Esophagus mucosa (tissue), 1 donor: ENCODE measurements around the gene SULT1A3. TPM values are rescaled to one million over a fixed set of nuclear protein-coding genes. Genes with fewer than 3 reads are reported as not detected.
"Not testable (repeated sequence)": the region's sequence is repeated elsewhere in the genome, so short reads cannot be mapped to it uniquely, and the experiment has no call there.

Experiments used
- ATAC-seq: fragments of 200-7000 bp; cut with Tn5 transposase; one replicate; pipeline ENCODE4 v1.9.1; 2020
- total RNA-seq: library from RNA; stranded (reverse); gene quantifications from one replicate; pipeline ENCODE4 v1.2.4, GENCODE V29; 2023
- donor health status: DM: yes; HTN: yes; CAD: no.

SULT1A3 gene
- total RNA-seq, result 7.1 TPM

DNA sequence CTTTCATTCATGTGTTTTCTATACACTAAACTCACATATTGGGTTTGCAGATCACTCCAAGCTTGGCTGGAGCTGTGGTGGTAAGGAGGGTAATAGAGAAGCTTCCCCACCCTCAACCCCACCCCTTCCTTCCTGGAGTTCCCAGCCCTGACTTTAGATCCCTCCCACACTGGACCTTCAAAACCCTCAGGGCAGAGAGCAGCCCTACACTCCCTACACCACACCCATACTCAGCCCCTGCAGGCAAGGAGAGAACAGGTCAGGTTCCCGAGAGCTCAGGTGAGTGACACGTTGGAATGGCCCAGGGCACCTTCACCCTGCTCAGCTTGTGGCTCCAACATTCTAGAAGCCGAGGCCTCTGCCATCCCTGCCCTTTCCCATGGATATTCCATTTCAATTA is at the start of gene SULT1A3:
SULT1A3 (plus strand) TSS at position 207 of the 400 bp plus-strand sequence. CDS start 1,474 bp downstream, outside the sequence.
- peak; percentile 63 for ATAC-seq

- no peak for ATAC-seq
Measured at GRCh38 chr16:30151091-30151490, 48.0 kb upstream of the SULT1A3 start.

DNA sequence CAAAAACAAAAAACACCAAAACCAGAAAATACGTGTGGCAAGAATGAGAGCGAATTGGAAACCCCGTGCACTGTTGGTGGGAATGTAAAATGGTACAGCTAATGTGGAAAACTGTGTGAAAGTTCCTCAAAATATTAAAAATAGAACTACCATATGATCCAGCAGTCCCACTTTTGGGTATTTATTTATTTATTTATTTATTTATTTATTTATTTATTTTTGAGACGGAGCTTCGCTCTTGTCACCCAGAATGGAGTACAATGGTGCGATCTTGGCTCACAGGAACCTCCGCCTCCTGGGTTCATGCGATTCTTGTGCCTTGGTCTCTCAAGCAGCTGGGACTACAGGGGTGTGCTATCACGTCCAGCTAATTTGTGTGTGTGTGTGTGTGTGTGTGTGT is 46.5 kb upstream of the SULT1A3 start:
- no peak for ATAC-seq

DNA sequence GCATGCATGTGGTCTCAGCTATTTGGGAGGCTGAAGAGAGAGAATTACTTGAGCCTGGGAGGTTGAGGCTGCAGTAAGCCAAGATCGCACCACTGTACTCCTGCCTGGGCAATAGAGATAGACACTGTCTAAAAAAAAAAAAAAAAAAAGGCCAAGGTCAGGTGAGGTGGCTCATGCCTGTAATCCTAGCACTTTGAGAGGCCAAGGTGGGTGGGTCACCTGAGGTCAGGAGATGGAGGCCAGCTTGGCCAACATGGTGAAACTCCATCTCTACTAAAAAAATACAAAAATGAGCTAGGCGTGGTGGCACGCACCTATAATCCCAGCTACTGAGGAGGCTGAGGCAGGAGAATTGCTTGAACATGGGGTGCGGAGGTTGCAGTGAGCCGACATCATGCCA is 43.9 kb upstream of the SULT1A3 start:
- ATAC-seq, result no peak

GRCh38 chr16:30157214-30157613 is 41.8 kb upstream of the SULT1A3 start:
- no peak for ATAC-seq

DNA sequence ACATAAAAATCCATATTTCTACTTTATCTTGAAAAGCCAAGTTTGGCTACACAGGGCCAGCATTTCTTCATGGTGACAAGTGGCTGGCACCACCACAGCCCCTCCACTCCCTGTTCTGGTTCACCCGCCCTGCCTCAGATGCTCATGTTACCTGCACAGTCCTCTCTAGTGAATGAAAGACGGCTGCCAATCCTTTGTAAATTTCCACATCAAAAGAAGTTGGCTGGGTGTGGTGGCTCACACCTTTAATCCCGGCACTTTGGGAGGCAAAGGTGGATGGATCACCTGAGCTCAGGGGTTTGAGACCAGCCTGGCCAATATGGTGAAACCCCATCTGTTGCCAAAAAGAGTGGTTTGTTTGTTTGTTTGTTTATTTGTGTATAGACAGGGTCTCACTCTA is 35.5 kb upstream of the SULT1A3 start:
- no peak for ATAC-seq

DNA sequence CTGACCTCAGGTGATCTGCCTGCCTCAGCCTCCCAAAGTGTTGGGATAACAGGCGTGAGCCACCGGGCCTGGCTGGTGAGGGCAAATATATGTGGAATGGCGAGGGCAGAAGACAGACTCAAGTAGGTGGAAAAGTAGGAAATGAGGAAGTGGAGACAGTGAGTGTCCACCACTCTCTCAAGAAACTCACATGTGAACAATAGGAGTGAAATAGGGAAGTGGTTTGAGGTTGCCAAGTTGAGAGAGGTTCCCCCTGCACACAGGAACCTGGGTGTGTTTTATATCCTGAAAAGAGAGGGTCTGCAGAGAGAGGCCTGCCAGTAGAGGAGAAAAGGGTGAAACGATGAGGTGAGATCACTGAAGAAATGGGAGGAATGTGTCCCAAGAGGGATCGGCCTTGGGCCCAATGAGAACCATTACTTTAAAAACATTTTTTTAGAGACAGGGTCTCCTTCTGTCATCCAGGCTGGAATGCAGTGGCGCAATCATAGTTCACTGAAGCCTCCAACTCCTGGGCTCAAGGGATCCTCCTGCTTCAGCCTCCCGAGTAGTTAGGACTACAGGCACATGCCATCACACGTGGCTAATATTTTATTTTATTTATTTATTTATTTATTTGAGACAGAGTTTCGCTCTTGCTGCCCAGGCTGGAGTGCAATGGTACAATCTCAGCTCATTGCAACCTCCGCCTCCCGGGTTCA is 32.7 kb upstream of the SULT1A3 start:
- ATAC-seq, result peak; percentile 51

GRCh38 chr16:30168746-30169145 is 30.3 kb upstream of the SULT1A3 start:
- not testable (repeated sequence) for ATAC-seq

- ATAC-seq, result not testable (repeated sequence)
Measured at GRCh38 chr16:30169416-30169815, 29.6 kb upstream of the SULT1A3 start.

DNA sequence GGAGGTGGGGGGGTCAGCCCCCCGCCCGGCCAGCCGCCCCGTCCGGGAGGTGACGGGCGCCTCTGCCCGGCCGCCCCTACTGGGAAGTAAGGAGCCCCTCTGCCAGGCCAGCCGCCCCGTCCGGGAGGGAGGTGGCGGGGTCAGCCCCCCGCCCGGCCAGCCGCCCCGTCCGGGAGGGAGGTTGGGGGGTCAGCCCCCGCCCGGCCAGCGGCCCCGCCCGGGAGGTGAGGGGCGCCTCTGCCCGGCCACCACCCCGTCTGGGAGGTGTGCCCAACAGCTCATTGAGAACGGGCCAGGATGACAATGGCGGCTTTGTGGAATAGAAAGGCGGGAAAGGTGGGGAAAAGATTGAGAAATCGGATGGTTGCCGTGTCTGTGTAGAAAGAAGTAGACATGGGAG is 28.9 kb upstream of the SULT1A3 start:
- not testable (repeated sequence) for ATAC-seq

DNA sequence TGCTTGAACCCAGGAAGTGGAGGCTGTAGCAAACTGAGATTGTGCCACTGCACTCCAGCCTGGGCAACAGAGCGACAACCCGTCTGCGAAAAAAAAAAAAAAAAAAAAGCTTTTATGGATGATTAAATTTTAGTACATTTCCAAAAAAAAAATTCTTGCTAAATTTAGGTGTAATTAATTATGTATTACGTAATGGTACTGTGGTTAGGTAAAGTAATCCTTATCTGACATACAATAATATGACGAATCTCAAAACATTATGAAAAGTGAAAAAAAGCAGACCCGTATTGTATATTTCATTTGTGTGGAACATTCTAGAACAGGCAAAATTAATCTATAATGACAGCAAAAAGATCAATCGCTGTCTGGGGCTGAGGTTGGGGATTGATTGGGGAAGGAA is 26.0 kb upstream of the SULT1A3 start:
- no peak for ATAC-seq

DNA sequence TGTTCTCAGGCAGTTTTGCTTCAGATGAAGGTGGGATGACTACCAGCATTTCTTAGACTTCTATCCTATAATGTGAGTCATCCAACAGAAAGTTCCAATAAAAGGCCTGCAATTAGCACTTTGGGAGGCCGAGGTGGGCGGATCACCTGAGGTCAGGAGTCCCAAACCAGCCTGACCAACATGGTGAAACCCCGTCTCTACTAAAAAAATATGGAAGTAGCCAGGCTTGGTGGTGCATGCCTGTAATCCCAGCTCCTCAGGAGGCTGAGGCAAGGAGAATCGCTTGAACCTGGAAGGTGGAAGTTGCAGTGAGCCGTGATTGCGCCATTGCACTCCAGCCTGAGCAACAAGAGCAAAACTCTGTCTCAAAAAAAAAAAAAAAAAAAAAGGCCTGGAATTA is 22.2 kb upstream of the SULT1A3 start:
- not testable (repeated sequence) for ATAC-seq

GRCh38 chr16:30179195-30179594 is 19.9 kb upstream of the SULT1A3 start:
- no peak for ATAC-seq

- ATAC-seq, result no peak
Measured at GRCh38 chr16:30179931-30180330, 19.1 kb upstream of the SULT1A3 start.

DNA sequence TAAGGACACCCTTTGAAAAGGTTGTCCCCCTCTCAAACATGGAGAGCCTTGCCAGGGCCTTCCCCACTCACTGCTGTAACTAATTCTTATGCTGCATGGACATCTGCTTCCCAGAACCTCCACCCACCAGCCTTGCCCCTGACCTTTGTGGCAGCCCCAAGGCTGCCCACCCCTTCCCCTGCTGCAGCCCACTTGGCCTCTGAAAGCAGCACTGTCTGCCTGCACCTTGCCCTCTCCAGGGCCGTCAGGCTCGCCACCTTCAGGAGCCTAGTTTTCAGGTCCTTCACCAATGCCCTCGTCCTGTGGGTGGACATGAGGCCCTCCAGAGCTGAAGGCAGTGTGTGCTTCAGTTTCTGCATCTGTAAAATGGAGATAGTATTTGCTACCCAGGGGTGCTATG is 18.3 kb upstream of the SULT1A3 start:
- ATAC-seq, result no peak

GRCh38 chr16:30183233-30184095 is 15.6 kb upstream of the SULT1A3 start, which contains the start of gene CORO1A:
CORO1A (plus strand) TSS chr16:30183602; CDS start chr16:30185210, 1,608 bp downstream.
- peak; percentile 51 for ATAC-seq

- ATAC-seq, result peak; percentile 24
Measured at GRCh38 chr16:30184096-30184890, 14.8 kb upstream of the SULT1A3 start.

GRCh38 chr16:30184891-30185682 is 14.0 kb upstream of the SULT1A3 start:
- no peak for ATAC-seq

- peak; percentile 23 for ATAC-seq
Measured at GRCh38 chr16:30185683-30186421, 13.2 kb upstream of the SULT1A3 start.

DNA sequence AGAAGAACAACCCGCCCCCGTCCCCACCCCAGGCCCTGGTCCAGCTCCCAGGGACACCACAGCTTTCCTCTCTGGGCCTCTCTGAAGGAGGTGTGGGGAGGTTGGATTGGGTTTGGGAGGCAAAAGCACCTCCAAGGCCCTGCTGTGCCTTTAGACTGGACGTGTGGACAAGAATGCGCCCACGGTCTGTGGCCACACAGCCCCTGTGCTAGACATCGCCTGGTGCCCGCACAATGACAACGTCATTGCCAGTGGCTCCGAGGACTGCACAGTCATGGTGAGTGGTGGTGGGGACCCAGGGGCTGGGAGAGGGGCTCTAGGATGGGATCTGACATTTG is 12.6 kb upstream of the SULT1A3 start:
- ATAC-seq, result no peak

- ATAC-seq, result peak; percentile 24
Measured at GRCh38 chr16:30186782-30187555, 12.1 kb upstream of the SULT1A3 start.
